GM12891 (cell line): Measurements from ENCODE around the gene TAOK2.

Experiments used
- POLR2A ChIP-seq: IDR thresholded peaks from 2 replicates; pipeline ENCODE4 v1.6.1; 2011; ENCODE audit warnings: low read depth, low read length, control low read depth
- POLR2AphosphoS5 ChIP-seq: IDR thresholded peaks from 2 replicates; pipeline ENCODE4 v1.6.1; 2011; ENCODE audit warnings: low read depth, low read length, control low read depth
- POU2F2 ChIP-seq: IDR thresholded peaks from 2 replicates; pipeline ENCODE4 v1.6.1; 2011; ENCODE audit warnings: low read depth, mild to moderate bottlenecking, control low read depth, low read length, moderate library complexity
- SPI1 ChIP-seq: IDR thresholded peaks from 2 replicates; pipeline ENCODE4 v1.6.1; 2011; ENCODE audit warnings: low read depth, low read length, control low read depth
- TAF1 ChIP-seq: IDR thresholded peaks from 2 replicates; pipeline ENCODE4 v1.6.1; 2011; ENCODE audit warnings: low read depth, low read length, control low read depth

DNA sequence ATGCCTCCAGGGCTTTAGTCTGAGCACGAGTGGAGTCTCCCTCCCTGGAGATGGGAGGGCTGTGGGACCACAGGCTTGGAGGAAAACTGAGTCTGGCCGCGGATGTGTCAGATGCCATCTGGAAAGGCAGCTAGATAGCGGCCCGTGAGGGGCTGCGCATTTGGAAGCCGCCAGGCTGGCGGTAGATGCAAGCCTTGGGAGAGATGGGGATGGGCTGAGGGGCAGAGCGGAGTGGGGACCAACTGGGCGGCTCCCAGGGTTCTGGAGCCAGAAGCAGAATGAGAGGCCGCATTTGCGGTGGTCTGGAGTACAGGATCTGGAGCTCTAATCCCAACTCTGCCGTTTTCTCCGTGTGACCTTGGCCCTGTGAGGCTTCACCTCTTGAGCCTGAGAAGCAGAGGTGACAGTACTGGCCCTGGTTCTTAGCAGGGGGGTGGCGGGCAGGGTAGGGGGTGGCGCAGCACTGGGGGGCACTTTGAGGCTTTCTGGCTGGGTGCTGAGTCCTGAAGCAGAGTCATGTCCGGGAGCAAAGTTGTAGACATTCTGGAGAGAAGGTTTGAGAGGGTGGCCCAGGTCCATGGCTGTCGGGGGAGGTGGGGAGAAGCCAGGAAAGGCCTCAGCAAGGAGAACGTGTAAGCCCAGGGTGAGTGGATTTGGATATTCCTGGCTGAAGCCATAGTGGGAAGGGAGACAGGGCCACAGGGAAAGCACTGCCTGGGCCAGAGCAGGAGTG lies 29.1 kb downstream of the TAOK2 start:
- TF ChIP-seq POLR2A: no peak
- no peak for TF ChIP-seq POLR2AphosphoS5
- TF ChIP-seq POU2F2: no peak
- TF ChIP-seq TAF1: no peak
- no peak for TF ChIP-seq SPI1
